Vagina (tissue), 2 donors: ENCODE measurements around the gene UQCRC2.

Experiments used
- CTCF ChIP-seq, 3 experiments: fragments of 450-650 bp in 2 of 3; fragments of 200-600 bp in 1 of 3; sonication (generic) in 1 of 3; IDR thresholded peaks; one replicate each; pipeline ENCODE4 v1.5.1; 2017 to 2019; ENCODE audit warnings: antibody characterized with exemption in 3 of 3, mild to moderate bottlenecking in 2 of 3, moderate library complexity in 2 of 3
- POLR2A ChIP-seq, 2 donors: fragments of 450-650 bp; IDR thresholded peaks; one replicate each; pipeline ENCODE4 v1.6.1; 2017; ENCODE audit warnings: antibody characterized with exemption in 2 of 2, mild to moderate bottlenecking in 2 of 2, moderate library complexity in 2 of 2

- TF ChIP-seq POLR2A (IDR thresholded peaks at IDR 0.05): peak in 1 of 2 donors; percentile 62
- peak in 1 of 3 experiments; percentile 20 for TF ChIP-seq CTCF (IDR thresholded peaks at IDR 0.05)
Measured at GRCh38 chr16:21952793-21953540, at the start of gene UQCRC2.
